ENCODE data around the gene RAB32. TPM values are rescaled to one million over a fixed set of nuclear protein-coding genes. Genes with fewer than 3 reads are reported as not detected.

Gene RAB32
- total RNA-seq, 1 experiment from 2014 or later = 4.7 TPM

GRCh38 chr6:146548898-146549374 lies 5.3 kb downstream of the RAB32 start:
- Histone ChIP-seq H2BK20ac (ENCODE audit: low read depth, low read length, poor library complexity, severe bottlenecking) (no peak overlapping the region), H3T11ph (ENCODE audit: low read length) (no peak overlapping the region), H3K23me2 (ENCODE audit: insufficient read length, low read depth, low read length, poor library complexity, severe bottlenecking) (peaks cover 6% of the 10 kb centered on the region), H2BK12ac (ENCODE audit: insufficient read length, low read depth, low read length) (no peak overlapping the region), H3K79me1 (ENCODE audit: insufficient read depth, low read depth, low read length, poor library complexity, severe bottlenecking) (no peaks in the 10 kb centered on the region), H3K27me3 (ENCODE audit: insufficient read depth, low read length) (no peaks in the 10 kb centered on the region), H4K91ac (ENCODE audit: insufficient read length, low read depth, low read length) (no peak overlapping the region), H3K4me2 (ENCODE audit: insufficient read depth, insufficient read length, low read length) (no peak overlapping the region), H3K27ac (ENCODE audit: insufficient read length, low read depth, low read length) (no peak overlapping the region), H3K4ac (ENCODE audit: low read depth, low read length) (no peak overlapping the region), H4K20me1 (ENCODE audit: control insufficient read depth, insufficient read depth, insufficient read length) (no peaks in the 10 kb centered on the region), H4K8ac (replicated peaks; ENCODE audit: insufficient read length, low read depth, low read length) (no peak overlapping the region), H3K9me3 (ENCODE audit: control insufficient read depth, low read depth, low read length) (no peaks in the 10 kb centered on the region), H3K18ac (ENCODE audit: insufficient read length, low read depth, low read length) (no peak overlapping the region), H2AK5ac (ENCODE audit: insufficient read length, low read length) (no peak overlapping the region), H3K56ac (ENCODE audit: insufficient read length, low read depth, low read length) (no peak overlapping the region), H3K4me1 (ENCODE audit: insufficient read depth, low read length) (peaks cover 3% of the 10 kb centered on the region; the same call in 1 of the 2 replicates), H3K9ac (ENCODE audit: extremely low read depth, insufficient read length, low read length) (no peak overlapping the region), H2AFZ (ENCODE audit: low read length) (no peak overlapping the region), H3K79me2 (ENCODE audit: insufficient read depth, low read length) (peaks cover 1% of the 10 kb centered on the region; the same call in 1 of the 2 replicates), H4K5ac (ENCODE audit: insufficient read length, low read depth, low read length) (no peak overlapping the region), H2BK15ac (ENCODE audit: low read depth, low read length) (no peak overlapping the region), H2BK120ac (ENCODE audit: low read depth, low read length, poor library complexity, severe bottlenecking) (no peak overlapping the region), H3K23ac (ENCODE audit: insufficient read length, low read depth, low read length) (no peak overlapping the region), H2BK5ac (ENCODE audit: insufficient read length, low read length) (no peak overlapping the region), H3K14ac (ENCODE audit: insufficient read depth, low read length) (no peak overlapping the region)
- H3K27ac Mint-ChIP-seq = no peak overlapping the region
- no peaks in the 10 kb centered on the region for H3K9me3 Mint-ChIP-seq
- H3K4me3 Mint-ChIP-seq = no peak overlapping the region
- no peak for TF ChIP-seq CTCF (conservative IDR thresholded peaks at IDR 0.05)
- no CpG with 5 or more reads among the region's 2 CpGs for WGBS (ENCODE audit: extremely low coverage, insufficient read length, low lambda C conversion rate)
- H3K4me1 Mint-ChIP-seq = peaks cover 15 to 18% of the 10 kb centered on the region in 2 experiments
- peaks cover 2% of the 10 kb centered on the region; the same call in 1 of the 2 replicates for H3K27me3 Mint-ChIP-seq (ENCODE audit: low read depth)
- peaks cover 0 to 15% (median 8%) of the 10 kb centered on the region in 3 experiments; a peak in 5 of 7 replicates for H3K36me3 Mint-ChIP-seq (ENCODE audit: insufficient read depth in 1 of 3, low read depth in 3 of 3)
- no peak for DNase-seq
